Measurements from ENCODE around the gene TMEM271. TPM values are rescaled to one million over a fixed set of nuclear protein-coding genes. Genes with fewer than 3 reads are reported as not detected.

TMEM271 gene
- total RNA-seq, 1 donor from 2014 or later = not detected

- Mint-ChIP-seq H3K9me3 (peaks cover 3% of the 10 kb centered on the region), H3K36me3 (ENCODE audit: low read depth) (peaks cover 84% of the 10 kb centered on the region), H3K4me3 (no peak overlapping the region), H3K4me1 (no peaks in the 10 kb centered on the region), H3K27ac (no peak overlapping the region), H3K27me3 (no peaks in the 10 kb centered on the region)
- ATAC-seq (ENCODE audit: low read depth) (no peak), DNase-seq (no peak)
- TF ChIP-seq, protein P1, sequence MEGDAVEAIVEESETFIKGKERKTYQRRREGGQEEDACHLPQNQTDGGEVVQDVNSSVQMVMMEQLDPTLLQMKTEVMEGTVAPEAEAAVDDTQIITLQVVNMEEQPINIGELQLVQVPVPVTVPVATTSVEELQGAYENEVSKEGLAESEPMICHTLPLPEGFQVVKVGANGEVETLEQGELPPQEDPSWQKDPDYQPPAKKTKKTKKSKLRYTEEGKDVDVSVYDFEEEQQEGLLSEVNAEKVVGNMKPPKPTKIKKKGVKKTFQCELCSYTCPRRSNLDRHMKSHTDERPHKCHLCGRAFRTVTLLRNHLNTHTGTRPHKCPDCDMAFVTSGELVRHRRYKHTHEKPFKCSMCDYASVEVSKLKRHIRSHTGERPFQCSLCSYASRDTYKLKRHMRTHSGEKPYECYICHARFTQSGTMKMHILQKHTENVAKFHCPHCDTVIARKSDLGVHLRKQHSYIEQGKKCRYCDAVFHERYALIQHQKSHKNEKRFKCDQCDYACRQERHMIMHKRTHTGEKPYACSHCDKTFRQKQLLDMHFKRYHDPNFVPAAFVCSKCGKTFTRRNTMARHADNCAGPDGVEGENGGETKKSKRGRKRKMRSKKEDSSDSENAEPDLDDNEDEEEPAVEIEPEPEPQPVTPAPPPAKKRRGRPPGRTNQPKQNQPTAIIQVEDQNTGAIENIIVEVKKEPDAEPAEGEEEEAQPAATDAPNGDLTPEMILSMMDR (IDR thresholded peaks at IDR 0.05) = no peak
- POLR2A ChIA-PET = no interaction called here
- CTCF ChIA-PET = no interaction called here
- intact Hi-C loops (cut with micrococcal nuclease) = no loop called here
Observed at GRCh38 chr4:531721-532565, 44.2 kb downstream of the TMEM271 start.

- ChIA-PET CTCF (no interaction called here), POLR2A (no interaction called here)
- DNase-seq (no peak), ATAC-seq (ENCODE audit: low read depth) (no peak)
- Mint-ChIP-seq H3K27me3 (no peaks in the 10 kb centered on the region), H3K9me3 (peaks cover 3% of the 10 kb centered on the region), H3K4me3 (no peak overlapping the region), H3K4me1 (no peaks in the 10 kb centered on the region), H3K27ac (no peak overlapping the region), H3K36me3 (ENCODE audit: low read depth) (peaks cover 84% of the 10 kb centered on the region)
- TF ChIP-seq, protein P1 (IDR thresholded peaks at IDR 0.05) = no peak
- intact Hi-C loops (cut with micrococcal nuclease) = no loop called here
Observed at GRCh38 chr4:531076-531475, 45.0 kb downstream of the TMEM271 start.

DNA sequence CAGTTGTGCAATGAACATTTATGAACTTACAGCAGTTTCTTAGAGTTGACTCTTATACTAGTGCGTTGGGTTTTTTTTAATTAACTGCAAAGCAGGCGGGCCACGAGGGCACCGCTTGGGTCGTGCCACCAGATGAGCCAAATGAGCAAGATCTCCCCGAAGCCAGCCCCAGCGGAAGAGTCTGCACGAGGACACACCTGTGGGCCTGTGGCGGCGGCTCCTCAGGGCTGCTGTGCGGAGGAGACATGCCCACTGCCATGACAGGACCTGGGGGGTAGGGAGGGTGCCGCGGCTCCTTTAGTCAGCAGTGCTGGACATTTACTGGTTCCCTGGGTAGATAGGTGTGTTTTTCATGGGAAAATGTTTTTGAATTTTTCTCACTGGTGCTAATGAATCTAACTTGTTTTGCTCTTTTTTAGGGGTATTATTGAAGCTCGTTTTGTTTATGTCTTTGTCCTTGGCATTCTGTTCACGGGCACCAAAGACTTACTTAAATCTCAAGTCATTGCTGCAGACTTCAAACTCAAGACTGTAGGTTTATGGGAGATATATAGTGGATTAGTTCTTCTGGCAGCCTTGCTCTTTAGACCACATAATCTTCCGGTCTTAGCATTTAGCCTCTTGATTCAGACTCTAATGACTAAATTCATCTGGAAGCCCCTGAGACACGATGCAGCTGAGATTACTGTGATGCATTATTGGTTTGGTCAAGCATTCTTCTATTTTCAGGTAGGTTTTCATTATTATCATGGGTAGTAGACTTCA lies 45.9 kb downstream of the TMEM271 start:
- H3K4me3 Mint-ChIP-seq = no peak overlapping the region
- H3K9me3 Mint-ChIP-seq = peaks cover 3% of the 10 kb centered on the region
- no peaks in the 10 kb centered on the region for H3K4me1 Mint-ChIP-seq
- H3K36me3 Mint-ChIP-seq (ENCODE audit: low read depth) = peaks cover 85% of the 10 kb centered on the region
- H3K27ac Mint-ChIP-seq = no peak overlapping the region
- ChIA-PET CTCF (no interaction called here), POLR2A (no interaction called here)
- intact Hi-C loops (cut with micrococcal nuclease) = no loop called here
- H3K27me3 Mint-ChIP-seq = no peaks in the 10 kb centered on the region
- ATAC-seq (ENCODE audit: low read depth) (no peak), DNase-seq (no peak)
- TF ChIP-seq, protein P1 (IDR thresholded peaks at IDR 0.05) = no peak

DNA sequence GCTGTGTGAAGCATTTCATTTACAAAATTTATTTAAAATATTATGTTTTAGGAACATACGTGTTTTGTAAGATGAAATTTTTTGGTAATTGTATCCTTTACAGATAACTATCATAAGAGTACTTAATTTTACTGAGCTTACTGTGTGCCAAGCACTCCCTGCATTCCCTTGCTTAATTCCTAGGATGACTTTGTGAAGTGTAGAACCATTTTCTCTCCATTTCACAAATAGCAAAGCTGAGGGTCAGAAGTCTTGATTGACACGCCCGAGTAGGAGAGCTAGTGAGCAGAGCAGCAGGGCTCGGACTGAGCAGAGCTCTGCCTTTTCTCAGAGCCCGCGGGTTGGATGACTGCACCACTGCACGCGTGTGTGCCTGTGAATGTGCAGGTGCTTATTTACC lies 46.5 kb downstream of the TMEM271 start:
- ChIA-PET POLR2A (no interaction called here), CTCF (no interaction called here)
- TF ChIP-seq, protein P1 (IDR thresholded peaks at IDR 0.05) = no peak
- no peak for ATAC-seq (ENCODE audit: low read depth)
- Mint-ChIP-seq H3K27ac (no peak overlapping the region), H3K4me1 (no peaks in the 10 kb centered on the region), H3K36me3 (ENCODE audit: low read depth) (peaks cover 85% of the 10 kb centered on the region), H3K9me3 (peaks cover 3% of the 10 kb centered on the region), H3K4me3 (no peak overlapping the region), H3K27me3 (no peaks in the 10 kb centered on the region)
- intact Hi-C loops (cut with micrococcal nuclease) = no loop called here
- DNase-seq = no peak

- Mint-ChIP-seq H3K4me1 (no peaks in the 10 kb centered on the region), H3K36me3 (ENCODE audit: low read depth) (peaks cover 88% of the 10 kb centered on the region), H3K4me3 (no peak overlapping the region), H3K27me3 (no peaks in the 10 kb centered on the region), H3K27ac (no peak overlapping the region), H3K9me3 (peaks cover 3% of the 10 kb centered on the region)
- ChIA-PET POLR2A (no interaction called here), CTCF (no interaction called here)
- DNase-seq = no peak
- TF ChIP-seq, protein P1 (IDR thresholded peaks at IDR 0.05) = no peak
- ATAC-seq (ENCODE audit: low read depth) = no peak
- intact Hi-C loops (cut with micrococcal nuclease) = no loop called here
Observed at GRCh38 chr4:528835-529234, 47.3 kb downstream of the TMEM271 start.

Measured in activated B cell treated with CpG ODN at 0.5 μM for 24 hours (primary cell).